CD14-positive monocyte (primary cell): ENCODE measurements around the gene OR2V1. TPM values are rescaled to one million over a fixed set of nuclear protein-coding genes. Genes with fewer than 3 reads are reported as not detected.
"Not testable (repeated sequence)": the region's sequence is repeated elsewhere in the genome, so short reads cannot be mapped to it uniquely, and the experiment has no call there.

Source experiments
- DNase-seq, 3 donors: peaks; one replicate each; pipeline ENCODE4 v3.0.0-alpha.2; 2011 to 2022
- H2AFZ ChIP-seq: 2 replicates; pipeline ENCODE4 v1.6.0; 2012; ENCODE audit warnings: mild to moderate bottlenecking, low read depth, low read length, inconsistent platforms; ENCODE audit not compliant: insufficient read depth, poor library complexity, severe bottlenecking
- H3K27ac ChIP-seq, 2 donors: 1 replicate in 1 of 2; 2 replicates in 1 of 2; pipeline ENCODE4 v1.5.1; 2012 to 2013; ENCODE audit warnings: low read length in 2 of 2, control low read depth in 1 of 2, inconsistent platforms in 1 of 2, low read depth in 1 of 2, mild to moderate bottlenecking in 1 of 2
- H3K27me3 ChIP-seq, 2 donors: one replicate each; pipeline versions ENCODE4 v1.6.0 to v1.6.1; 2011 to 2013; ENCODE audit warnings: low read length in 2 of 2; ENCODE audit not compliant: control insufficient read depth in 2 of 2, insufficient read depth in 2 of 2
- H3K36me3 ChIP-seq, 2 donors: replicated peaks in 1 of 2; 1 replicate in 1 of 2; 2 replicates in 1 of 2; pipeline versions ENCODE4 v1.5.1 to v1.6.1; 2012 to 2013; ENCODE audit warnings: low read length in 2 of 2, control low read depth in 1 of 2, inconsistent platforms in 1 of 2, mild to moderate bottlenecking in 1 of 2; ENCODE audit not compliant: insufficient read depth in 2 of 2, control insufficient read depth in 1 of 2
- H3K4me1 ChIP-seq, 2 donors: 1 replicate in 1 of 2; 2 replicates in 1 of 2; pipeline versions ENCODE4 v1.5.1 to v1.6.1; 2012 to 2013; ENCODE audit warnings: low read length in 2 of 2, control low read depth in 1 of 2, inconsistent platforms in 1 of 2, mild to moderate bottlenecking in 1 of 2, moderate library complexity in 1 of 2; ENCODE audit not compliant: insufficient read depth in 2 of 2, control insufficient read depth in 1 of 2
- H3K4me2 ChIP-seq: replicated peaks from 2 replicates; pipeline ENCODE3; 2012; ENCODE audit warnings: low read length, moderate library complexity, mild to moderate bottlenecking; ENCODE audit not compliant: poor library complexity, severe bottlenecking; ENCODE audit errors: extremely low read depth
- H3K4me3 ChIP-seq, 3 experiments: fragments of 200-600 bp in 1 of 3; sonication (generic) in 1 of 3; replicated peaks in 1 of 3; 1 replicate in 2 of 3; 2 replicates in 1 of 3; pipeline ENCODE4 v1.5.1; 2011 to 2013; ENCODE audit warnings: low read length in 3 of 3, mild to moderate bottlenecking in 3 of 3, control low read depth in 2 of 3, low read depth in 2 of 3, inconsistent platforms in 1 of 3, moderate library complexity in 1 of 3
- H3K79me2 ChIP-seq: 2 replicates; pipeline ENCODE4 v1.6.0; 2012; ENCODE audit warnings: mild to moderate bottlenecking, control low read depth, inconsistent platforms, low read length, moderate library complexity; ENCODE audit not compliant: insufficient read depth
- H3K9ac ChIP-seq: 2 replicates; pipeline ENCODE4 v1.6.0; 2017; ENCODE audit warnings: low read length, mild to moderate bottlenecking; ENCODE audit not compliant: insufficient read depth, poor library complexity, severe bottlenecking
- H3K9me3 ChIP-seq, 2 donors: replicated peaks in 1 of 2; 1 replicate in 1 of 2; 2 replicates in 1 of 2; pipeline versions ENCODE4 v1.5.1 to v1.6.1; 2012 to 2013; ENCODE audit warnings: low read length in 2 of 2, control low read depth in 1 of 2; ENCODE audit not compliant: control insufficient read depth in 1 of 2, insufficient read depth in 1 of 2
- H4K20me1 ChIP-seq: 2 replicates; pipeline ENCODE4 v1.6.0; 2012; ENCODE audit warnings: mild to moderate bottlenecking, low read length, control low read depth, moderate library complexity; ENCODE audit not compliant: insufficient read depth
- H3K27ac Mint-ChIP-seq, 7 donors: one replicate each; pipeline ENCODE4 v1.8.0; 2020; ENCODE audit warnings: mild to moderate bottlenecking in 7 of 7, mixed read lengths in 7 of 7, moderate library complexity in 6 of 7, inconsistent platforms in 2 of 7
- H3K27me3 Mint-ChIP-seq, 3 donors: one replicate each; pipeline ENCODE4 v1.8.0; 2021 to 2022; ENCODE audit warnings: low read depth in 3 of 3, mild to moderate bottlenecking in 3 of 3, mixed read lengths in 3 of 3, moderate library complexity in 3 of 3, inconsistent platforms in 1 of 3
- H3K36me3 Mint-ChIP-seq, 2 donors: one replicate each; pipeline ENCODE4 v1.8.0; 2020; ENCODE audit warnings: mixed read lengths in 2 of 2, inconsistent platforms in 1 of 2, mild to moderate bottlenecking in 1 of 2
- H3K4me1 Mint-ChIP-seq: one replicate; pipeline ENCODE4 v1.8.0; 2020; ENCODE audit warnings: mild to moderate bottlenecking, mixed read lengths
- H3K4me3 Mint-ChIP-seq, 2 donors: one replicate each; pipeline ENCODE4 v1.8.0; 2020; ENCODE audit warnings: mild to moderate bottlenecking in 2 of 2, mixed read lengths in 2 of 2, moderate library complexity in 1 of 2
- H3K9me3 Mint-ChIP-seq, 7 donors: one replicate each; pipeline ENCODE4 v1.8.0; 2020 to 2022; ENCODE audit warnings: mixed read lengths in 7 of 7, mild to moderate bottlenecking in 6 of 7, moderate library complexity in 6 of 7, inconsistent platforms in 2 of 7
- CTCF ChIP-seq: fragments of 200-600 bp; IDR thresholded peaks from one replicate; pipeline ENCODE4 v1.8.0; 2022; ENCODE audit warnings: antibody characterized with exemption, mild to moderate bottlenecking
- WGBS: methylation state at CpG from one replicate; pipeline ENCODE4 v1.1.5; 2013; ENCODE audit warnings: missing lambda C conversion rate; ENCODE audit not compliant: insufficient coverage; 5-methylcytosine and 5-hydroxymethylcytosine counted together
- intact Hi-C, 2 donors: fragments of 100-400 bp; cut with micrococcal nuclease; formaldehyde crosslinking; loops; one replicate each; pipeline versions ENCODE4 v1.15.0 to v1.15.1; 2023
- polyA plus RNA-seq, 3 donors: library from polyadenylated mRNA; depleted of rRNA in 1 of 3; unstranded in 2 of 3; stranded (reverse) in 1 of 3; fragments of 300-500 nt in 2 of 3; fragments of >200 nt in 1 of 3; fragmentation: Illumina TruSeq in 2 of 3; gene quantifications; 1 replicate in 2 of 3; 2 replicates in 1 of 3; pipeline ENCODE4 v1.2.3, GENCODE V29; 2012 to 2021

OR2V1 gene
- polyA plus RNA-seq, 3 donors = not detected

GRCh38 chr5:181098762-181099601 lies 32.0 kb downstream of the OR2V1 start:
- Histone ChIP-seq H3K4me3 (no peak overlapping the region), H3K9me3 (peaks cover 0 to 14% of the 10 kb centered on the region in 2 donors), H3K36me3 (no peaks in the 10 kb centered on the region), H3K79me2 (no peaks in the 10 kb centered on the region), H4K20me1 (no peaks in the 10 kb centered on the region), H2AFZ (no peak overlapping the region), H3K27ac (no peak overlapping the region), H3K4me1 (no peaks in the 10 kb centered on the region), H3K4me2 (no peak overlapping the region), H3K27me3 (peaks cover 14 to 18% of the 10 kb centered on the region in 2 donors), H3K9ac (no peak overlapping the region)
- intact Hi-C loops = no loop called here
- no peak overlapping the region for H3K27ac Mint-ChIP-seq
- WGBS = 24% methylated on average over 20 of the region's 22 CpGs
- no peak for TF ChIP-seq CTCF
- peak overlapping the region in 1 of 2 donors; percentile 81 for H3K4me3 Mint-ChIP-seq
- DNase-seq = no peak
- H3K36me3 Mint-ChIP-seq = peaks cover 0 to 3% of the 10 kb centered on the region in 2 donors
- peaks cover 26 to 43% (median 31%) of the 10 kb centered on the region in 3 donors for H3K27me3 Mint-ChIP-seq
- peaks cover under 1% of the 10 kb centered on the region for H3K4me1 Mint-ChIP-seq
- H3K9me3 Mint-ChIP-seq = peaks cover 0 to 22% (median 17%) of the 10 kb centered on the region in 7 donors

GRCh38 chr5:181097759-181098491 lies 33.0 kb downstream of the OR2V1 start:
- intact Hi-C loops, H3K4me2 ChIP-seq, H3K36me3 Mint-ChIP-seq, H3K27ac Mint-ChIP-seq, H3K27ac ChIP-seq, H3K4me1 Mint-ChIP-seq, H3K4me3 ChIP-seq, H3K4me3 Mint-ChIP-seq, H4K20me1 ChIP-seq, H3K9ac ChIP-seq, H3K79me2 ChIP-seq, H3K36me3 ChIP-seq, H3K4me1 ChIP-seq, DNase-seq, H2AFZ ChIP-seq: not testable (repeated sequence)
- H3K9me3 ChIP-seq = peaks cover 0 to 14% of the 10 kb centered on the region in 2 donors
- H3K27me3 Mint-ChIP-seq = peaks cover 26 to 43% (median 28%) of the 10 kb centered on the region in 3 donors
- peaks cover 0 to 20% (median 13%) of the 10 kb centered on the region in 7 donors for H3K9me3 Mint-ChIP-seq
- peaks cover 18% of the 10 kb centered on the region in 2 donors for H3K27me3 ChIP-seq
- WGBS = no CpG with 5 or more reads among the region's 56 CpGs

- Histone ChIP-seq H3K9me3 (peaks cover 0 to 14% of the 10 kb centered on the region in 2 donors), H3K27me3 (peaks cover 18% of the 10 kb centered on the region in 2 donors)
- intact Hi-C loops, H3K4me1 ChIP-seq, H3K4me1 Mint-ChIP-seq, H4K20me1 ChIP-seq, DNase-seq, H3K4me2 ChIP-seq, H3K27ac Mint-ChIP-seq, H3K27ac ChIP-seq, H2AFZ ChIP-seq, H3K36me3 ChIP-seq, H3K4me3 Mint-ChIP-seq, H3K4me3 ChIP-seq, H3K79me2 ChIP-seq, H3K9ac ChIP-seq, H3K36me3 Mint-ChIP-seq: not testable (repeated sequence)
- WGBS = no CpG with 5 or more reads among the region's 26 CpGs
- peaks cover 0 to 20% (median 13%) of the 10 kb centered on the region in 7 donors for H3K9me3 Mint-ChIP-seq
- peaks cover 28 to 48% (median 30%) of the 10 kb centered on the region in 3 donors for H3K27me3 Mint-ChIP-seq
These were observed 33.6 kb downstream of the OR2V1 start for GRCh38 chr5:181097383-181097753.
